Left lung (tissue), 10 donors: ENCODE data around the gene ASIC1. TPM values are rescaled to one million over a fixed set of nuclear protein-coding genes. Genes with fewer than 3 reads are reported as not detected.

ENCODE experiments used
- ATAC-seq: fragments of 200-7000 bp; cut with Tn5 transposase; one replicate; pipeline ENCODE4 v1.9.1; 2020; ENCODE audit warnings: moderate library complexity
- DNase-seq, 4 donors: peaks; one replicate each; pipeline ENCODE4 v3.0.0-alpha.2; 2013 to 2020
- H3K27ac ChIP-seq, 2 donors: fragments of 200-600 bp; sonication (generic) in 1 of 2; one replicate each; pipeline versions ENCODE4 v1.5.0 to v1.8.0; 2020 to 2021
- H3K27me3 ChIP-seq, 2 donors: fragments of 200-600 bp; sonication (generic) in 1 of 2; one replicate each; pipeline versions ENCODE4 v1.5.0 to v1.8.0; 2020 to 2021
- H3K36me3 ChIP-seq, 2 donors: fragments of 200-600 bp; sonication (generic) in 1 of 2; one replicate each; pipeline versions ENCODE4 v1.5.0 to v1.8.0; 2020 to 2021
- H3K4me1 ChIP-seq, 2 donors: fragments of 200-600 bp; one replicate each; pipeline ENCODE4 v1.8.0; 2021
- H3K4me3 ChIP-seq, 2 donors: fragments of 200-600 bp; sonication (generic) in 1 of 2; one replicate each; pipeline versions ENCODE4 v1.5.0 to v1.8.0; 2020 to 2021; ENCODE audit warnings: mild to moderate bottlenecking in 1 of 2
- H3K9me3 ChIP-seq, 2 donors: fragments of 200-600 bp; sonication (generic) in 1 of 2; one replicate each; pipeline versions ENCODE4 v1.5.0 to v1.8.0; 2020 to 2021
- CTCF ChIP-seq, 2 donors: fragments of 200-600 bp; sonication (generic) in 1 of 2; IDR thresholded peaks; one replicate each; pipeline versions ENCODE4 v1.5.0 to v1.8.0; 2021; ENCODE audit warnings: antibody characterized with exemption in 2 of 2
- intact Hi-C, 2 donors: fragments of 100-400 bp; cut with DNase I; formaldehyde crosslinking; loops; one replicate each; pipeline versions ENCODE4 v1.11.2 to v1.14.2; 2022
- polyA plus RNA-seq, 6 donors: library from polyadenylated mRNA; unstranded; fragments of 120-200 nt; gene quantifications; one replicate each; pipeline ENCODE4 v1.2.1, GENCODE V29; 2013; ENCODE audit not compliant: insufficient read length in 6 of 6
- total RNA-seq, 2 donors: library from RNA; stranded (reverse); fragmentation: NEBNext Ultra II Directional; extraction: Animal tissue kit (Norgen Biotek cat#: 25700); gene quantifications; one replicate each; pipeline ENCODE4 v1.2.1, GENCODE V29; 2021
- donor health status: DM: no; HTN: yes; CAD: no.
- donor health status: DM: no; HTN: no; CAD: no.

The ASIC1 gene
- total and polyA plus RNA-seq, 8 donors = 2.1 to 15.4 (median 8.7) TPM

- TF ChIP-seq CTCF (IDR thresholded peaks at IDR 0.05) = no peak
- no peak for ATAC-seq
Observed at GRCh38 chr12:50120521-50120920, 63.1 kb downstream of the ASIC1 start.

GRCh38 chr12:50120953-50121352 is 63.6 kb downstream of the ASIC1 start:
- Histone ChIP-seq H3K36me3 (peaks cover 0 to 54% of the 10 kb centered on the region in 2 donors), H3K9me3 (no peaks in the 10 kb centered on the region), H3K27me3 (no peaks in the 10 kb centered on the region), H3K4me3 (no peak overlapping the region), H3K27ac (no peak overlapping the region), H3K4me1 (peaks cover 0 to 10% of the 10 kb centered on the region in 2 donors)
- no peak for ATAC-seq
- DNase-seq = no peak
- TF ChIP-seq CTCF (IDR thresholded peaks at IDR 0.05) = no peak
- intact Hi-C loops = no loop called here

More at GRCh38 chr12:50120521-50120920, 63.1 kb downstream of the ASIC1 start:
- Histone ChIP-seq H3K4me3 (no peak overlapping the region), H3K27me3 (no peaks in the 10 kb centered on the region), H3K36me3 (peaks cover 0 to 58% of the 10 kb centered on the region in 2 donors), H3K27ac (no peak overlapping the region), H3K4me1 (peaks cover 0 to 10% of the 10 kb centered on the region in 2 donors), H3K9me3 (no peaks in the 10 kb centered on the region)
- DNase-seq = no peak
- intact Hi-C loops = no loop called here

GRCh38 chr12:50121641-50122040 is 64.2 kb downstream of the ASIC1 start:
- Histone ChIP-seq H3K4me3 (no peak overlapping the region), H3K4me1 (peaks cover 0 to 7% of the 10 kb centered on the region in 2 donors), H3K27me3 (no peaks in the 10 kb centered on the region), H3K9me3 (no peaks in the 10 kb centered on the region), H3K36me3 (peaks cover 0 to 57% of the 10 kb centered on the region in 2 donors), H3K27ac (no peak overlapping the region)
- no peak for TF ChIP-seq CTCF (IDR thresholded peaks at IDR 0.05)
- intact Hi-C loops = no loop called here
- no peak for ATAC-seq
- DNase-seq = no peak

GRCh38 chr12:50123203-50123602 is 65.8 kb downstream of the ASIC1 start:
- H3K27me3 ChIP-seq = no peaks in the 10 kb centered on the region
- H3K27ac ChIP-seq = no peak overlapping the region
- peaks cover 0 to 5% of the 10 kb centered on the region in 2 donors for H3K4me1 ChIP-seq
- intact Hi-C loops = no loop called here
- TF ChIP-seq CTCF (IDR thresholded peaks at IDR 0.05) = no peak
- H3K4me3 ChIP-seq = no peak overlapping the region
- DNase-seq (no peak), ATAC-seq (no peak)
- H3K9me3 ChIP-seq = no peaks in the 10 kb centered on the region
- H3K36me3 ChIP-seq = peaks cover 0 to 73% of the 10 kb centered on the region in 2 donors

GRCh38 chr12:50127546-50127945 is 70.2 kb downstream of the ASIC1 start:
- Histone ChIP-seq H3K4me3 (no peak overlapping the region), H3K27ac (no peak overlapping the region), H3K27me3 (no peaks in the 10 kb centered on the region), H3K4me1 (peaks cover 0 to 12% of the 10 kb centered on the region in 2 donors), H3K9me3 (no peaks in the 10 kb centered on the region), H3K36me3 (peaks cover 0 to 82% of the 10 kb centered on the region in 2 donors)
- intact Hi-C loops = no loop called here
- TF ChIP-seq CTCF (IDR thresholded peaks at IDR 0.05) = no peak
- ATAC-seq (peak; percentile 60), DNase-seq (no peak)
